Esophagus muscularis mucosa (tissue), 3 donors: ENCODE measurements around the gene SEL1L.

Experiments
- CTCF ChIP-seq, 3 experiments: fragments of 200-600 bp in 2 of 3; fragments of 450-650 bp in 1 of 3; sonication (generic) in 2 of 3; IDR thresholded peaks; one replicate each; pipeline ENCODE4 v1.5.1; 2017 to 2019; ENCODE audit warnings: antibody characterized with exemption in 3 of 3, mild to moderate bottlenecking in 2 of 3, moderate library complexity in 1 of 3
- EP300 ChIP-seq: sonication (generic); formaldehyde crosslinking; IDR thresholded peaks from one replicate; pipeline ENCODE4 v1.6.1; 2017; ENCODE audit warnings: antibody characterized with exemption

- no peak for TF ChIP-seq CTCF (IDR thresholded peaks at IDR 0.05)
- no peak for TF ChIP-seq EP300
These were observed 8.5 kb downstream of the SEL1L start for GRCh38 chr14:81525129-81525528.
